Heart left ventricle (tissue), 13 donors: ENCODE measurements around the gene MICAL3.

Experiments used
- POLR2A ChIP-seq, 2 donors: fragments of 450-650 bp; IDR thresholded peaks; one replicate each; pipeline ENCODE4 v1.6.1; 2017; ENCODE audit warnings: antibody characterized with exemption in 2 of 2, mild to moderate bottlenecking in 2 of 2, moderate library complexity in 2 of 2
- TF ChIP-seq, protein P1 (sequence below), 12 donors: fragments of 200-600 bp; sonication (generic) in 4 of 12; IDR thresholded peaks; one replicate each; pipeline versions ENCODE4 v1.5.0 to v1.8.0; 2018 to 2022; ENCODE audit warnings: antibody characterized with exemption in 12 of 12, mild to moderate bottlenecking in 5 of 12
- donor health status: ischemic (EF 13 %, LVEDD 7.1; RV severe dilation, severe dysfunction).
- donor health status: DM: no; HTN: yes; CAD: no.
- donor health status: DM: no; HTN: no; CAD: no.
- donor health status: ischemic (EF 25% LVEDD 6.9; RV normal size, moderate dysfunction).
- donor health status: ischemic (EF 25% LVEDD 5.7; RV mildly dilated, moderate dysfunction).
- donor health status: ischemic (EF 35%, LVEDD 5.7; RV mildly dilated, moderate dysfunction).
- donor health status: nonischemic (EF 11% LVEDD 7.7; RV severe dilation, severe dysfunction).
- donor health status: DM: yes; HTN: yes; CAD: no.
- donor health status: PGD.
- donor health status: ischemic (EF 29% LVEDD 5.4; RV normal size, mild dysfunction).
- donor health status: nonischemic (EF 23%, LVEDD 6.1; RV moderate dilation, normal function).

- no peak for TF ChIP-seq POLR2A (IDR thresholded peaks at IDR 0.05)
- TF ChIP-seq, protein P1, sequence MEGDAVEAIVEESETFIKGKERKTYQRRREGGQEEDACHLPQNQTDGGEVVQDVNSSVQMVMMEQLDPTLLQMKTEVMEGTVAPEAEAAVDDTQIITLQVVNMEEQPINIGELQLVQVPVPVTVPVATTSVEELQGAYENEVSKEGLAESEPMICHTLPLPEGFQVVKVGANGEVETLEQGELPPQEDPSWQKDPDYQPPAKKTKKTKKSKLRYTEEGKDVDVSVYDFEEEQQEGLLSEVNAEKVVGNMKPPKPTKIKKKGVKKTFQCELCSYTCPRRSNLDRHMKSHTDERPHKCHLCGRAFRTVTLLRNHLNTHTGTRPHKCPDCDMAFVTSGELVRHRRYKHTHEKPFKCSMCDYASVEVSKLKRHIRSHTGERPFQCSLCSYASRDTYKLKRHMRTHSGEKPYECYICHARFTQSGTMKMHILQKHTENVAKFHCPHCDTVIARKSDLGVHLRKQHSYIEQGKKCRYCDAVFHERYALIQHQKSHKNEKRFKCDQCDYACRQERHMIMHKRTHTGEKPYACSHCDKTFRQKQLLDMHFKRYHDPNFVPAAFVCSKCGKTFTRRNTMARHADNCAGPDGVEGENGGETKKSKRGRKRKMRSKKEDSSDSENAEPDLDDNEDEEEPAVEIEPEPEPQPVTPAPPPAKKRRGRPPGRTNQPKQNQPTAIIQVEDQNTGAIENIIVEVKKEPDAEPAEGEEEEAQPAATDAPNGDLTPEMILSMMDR (IDR thresholded peaks at IDR 0.05) = no peak
Measured at GRCh38 chr22:17966403-17966717, 58.0 kb downstream of the MICAL3 start.
